RCC 7860 (cell line): Measurements from ENCODE around the gene TAF5L.
"Not testable (repeated sequence)": the region's sequence is repeated elsewhere in the genome, so short reads cannot be mapped to it uniquely, and the experiment has no call there.

ENCODE experiments used
- DNase-seq: peaks from one replicate; pipeline ENCODE4 v3.0.0-alpha.2; 2015; ENCODE audit warnings: low spot score
- FAIRE-seq: peaks from 2 replicates; lab custom pipeline; 2012; peaks lifted over from hg19 to GRCh38; lab: Jason Lieb, UNC

Gene TAF5L

GRCh38 chr1:229608590-229608989 lies 17.3 kb downstream of the TAF5L start:
- no peak for DNase-seq
- FAIRE-seq = no peak

GRCh38 chr1:229607370-229607769 lies 18.6 kb downstream of the TAF5L start:
- DNase-seq (no peak), FAIRE-seq (no peak)

- DNase-seq = no peak
- no peak for FAIRE-seq
Measured at GRCh38 chr1:229603371-229604005, 22.4 kb downstream of the TAF5L start.

GRCh38 chr1:229600229-229600628 lies 25.7 kb downstream of the TAF5L start:
- FAIRE-seq (no peak), DNase-seq (no peak)

- FAIRE-seq (no peak), DNase-seq (no peak)
Measured at GRCh38 chr1:229599218-229599954, 26.5 kb downstream of the TAF5L start.

- no peak for DNase-seq
- no peak for FAIRE-seq
Measured at GRCh38 chr1:229597877-229598276, 28.0 kb downstream of the TAF5L start.

- no peak for FAIRE-seq
- DNase-seq = no peak
Measured at GRCh38 chr1:229596925-229597699, 28.8 kb downstream of the TAF5L start.

GRCh38 chr1:229595876-229596275 lies 30.0 kb downstream of the TAF5L start:
- not testable (repeated sequence) for DNase-seq, FAIRE-seq

GRCh38 chr1:229594227-229595008 lies 31.5 kb downstream of the TAF5L start:
- no peak for FAIRE-seq
- no peak for DNase-seq

GRCh38 chr1:229593800-229594199 lies 32.1 kb downstream of the TAF5L start:
- DNase-seq = no peak
- FAIRE-seq = no peak

- DNase-seq (no peak), FAIRE-seq (no peak)
Measured at GRCh38 chr1:229590119-229590518, 35.8 kb downstream of the TAF5L start.

- no peak for FAIRE-seq
- no peak for DNase-seq
Measured at GRCh38 chr1:229585338-229585737, 40.6 kb downstream of the TAF5L start.

- DNase-seq (no peak), FAIRE-seq (no peak)
Measured at GRCh38 chr1:229582715-229583114, 43.2 kb downstream of the TAF5L start.

GRCh38 chr1:229582011-229582694 lies 43.8 kb downstream of the TAF5L start:
- no peak for DNase-seq
- no peak for FAIRE-seq

- FAIRE-seq = no peak
- DNase-seq = no peak
Measured at GRCh38 chr1:229581485-229581884, 44.4 kb downstream of the TAF5L start.

- no peak for DNase-seq
- FAIRE-seq = no peak
Measured at GRCh38 chr1:229579059-229579673, 46.8 kb downstream of the TAF5L start.

GRCh38 chr1:229578168-229579058 lies 47.5 kb downstream of the TAF5L start:
- DNase-seq (no peak), FAIRE-seq (no peak)

GRCh38 chr1:229574679-229575442 lies 51.1 kb downstream of the TAF5L start:
- no peak for FAIRE-seq
- DNase-seq = no peak
